Prostate gland (tissue), 2 donors: ENCODE results near the gene IL24.

ENCODE experiments used
- CTCF ChIP-seq, 4 experiments: fragments of 200-600 bp in 2 of 4; fragments of 450-650 bp in 2 of 4; sonication (generic) in 2 of 4; IDR thresholded peaks; 1 replicate in 3 of 4; 2 replicates in 1 of 4; pipeline ENCODE4 v1.5.1; 2016 to 2019; ENCODE audit warnings: antibody characterized with exemption in 4 of 4, mild to moderate bottlenecking in 2 of 4, moderate library complexity in 2 of 4
- POLR2A ChIP-seq: fragments of 450-650 bp; IDR thresholded peaks from one replicate; pipeline ENCODE4 v1.6.1; 2016; ENCODE audit warnings: antibody characterized with exemption, mild to moderate bottlenecking
- POLR2AphosphoS5 ChIP-seq: sonication (generic); formaldehyde crosslinking; IDR thresholded peaks from one replicate; pipeline ENCODE4 v1.6.1; 2017; ENCODE audit warnings: antibody characterized with exemption

- TF ChIP-seq CTCF (IDR thresholded peaks at IDR 0.05) (no peak), POLR2A (no peak), POLR2AphosphoS5 (no peak)
These were observed 2.5 kb downstream of the IL24 start for GRCh38 chr1:206899717-206900116.
